Measurements from ENCODE around the gene CHSY3.

CHSY3 gene

GRCh38 chr5:129904102-129904666 is at the start of gene CHSY3:
CHSY3 (plus strand) TSS chr5:129904465.
- H3K4me3 ChIP-seq (ENCODE audit: low read depth, low read length): peak within 1 kb of the TSS; percentile 61
- peak; percentile 86 for DNase-seq (ENCODE audit: low read depth, low spot score)
- no peak for TF ChIP-seq CTCF (IDR thresholded peaks at IDR 0.05; ENCODE audit: low read depth, low read length)
- in situ Hi-C loops (cut with HindIII; ENCODE audit: low sequenced_read_pairs): no loop called here

- no peak for DNase-seq (ENCODE audit: low read depth, low spot score)
- H3K4me3 ChIP-seq (ENCODE audit: low read depth, low read length): no peak overlapping the region
- TF ChIP-seq CTCF (IDR thresholded peaks at IDR 0.05; ENCODE audit: low read depth, low read length): no peak
- in situ Hi-C loops (cut with HindIII; ENCODE audit: low sequenced_read_pairs): no loop called here
Measured at GRCh38 chr5:129856325-129856724, 47.9 kb upstream of the CHSY3 start.

- no peak for DNase-seq (ENCODE audit: low read depth, low spot score)
- in situ Hi-C loops (cut with HindIII; ENCODE audit: low sequenced_read_pairs): no loop called here
- TF ChIP-seq CTCF (IDR thresholded peaks at IDR 0.05; ENCODE audit: low read depth, low read length): no peak
- H3K4me3 ChIP-seq (ENCODE audit: low read depth, low read length): no peak overlapping the region
Measured at GRCh38 chr5:129857116-129857515, 47.1 kb upstream of the CHSY3 start.

GRCh38 chr5:129858131-129858675 is 46.1 kb upstream of the CHSY3 start:
- H3K4me3 ChIP-seq (ENCODE audit: low read depth, low read length): no peak overlapping the region
- in situ Hi-C loops (cut with HindIII; ENCODE audit: low sequenced_read_pairs): no loop called here
- TF ChIP-seq CTCF (IDR thresholded peaks at IDR 0.05; ENCODE audit: low read depth, low read length): no peak
- DNase-seq (ENCODE audit: low read depth, low spot score): no peak

GRCh38 chr5:129884322-129884721 is 19.9 kb upstream of the CHSY3 start:
- in situ Hi-C loops (cut with HindIII; ENCODE audit: low sequenced_read_pairs): no loop called here
- no peak for TF ChIP-seq CTCF (IDR thresholded peaks at IDR 0.05; ENCODE audit: low read depth, low read length)
- H3K4me3 ChIP-seq (ENCODE audit: low read depth, low read length): no peak overlapping the region
- DNase-seq (ENCODE audit: low read depth, low spot score): no peak

- no peak overlapping the region for H3K4me3 ChIP-seq (ENCODE audit: low read depth, low read length)
- DNase-seq (ENCODE audit: low read depth, low spot score): peak; percentile 54
- peak; percentile 20 for TF ChIP-seq CTCF (IDR thresholded peaks at IDR 0.05; ENCODE audit: low read depth, low read length)
- in situ Hi-C loops (cut with HindIII; ENCODE audit: low sequenced_read_pairs): no loop called here
Measured at GRCh38 chr5:129899454-129899853, 4.8 kb upstream of the CHSY3 start.
